ENCODE data around the gene NRTN. TPM values are rescaled to one million over a fixed set of nuclear protein-coding genes. Genes with fewer than 3 reads are reported as not detected.

Gene NRTN
- total and polyA plus RNA-seq, 2 of the 13 experiments (the other 11 are each of a cell fraction or from before 2014, with no cell fraction given) = 4.1 to 5.3 TPM

DNA sequence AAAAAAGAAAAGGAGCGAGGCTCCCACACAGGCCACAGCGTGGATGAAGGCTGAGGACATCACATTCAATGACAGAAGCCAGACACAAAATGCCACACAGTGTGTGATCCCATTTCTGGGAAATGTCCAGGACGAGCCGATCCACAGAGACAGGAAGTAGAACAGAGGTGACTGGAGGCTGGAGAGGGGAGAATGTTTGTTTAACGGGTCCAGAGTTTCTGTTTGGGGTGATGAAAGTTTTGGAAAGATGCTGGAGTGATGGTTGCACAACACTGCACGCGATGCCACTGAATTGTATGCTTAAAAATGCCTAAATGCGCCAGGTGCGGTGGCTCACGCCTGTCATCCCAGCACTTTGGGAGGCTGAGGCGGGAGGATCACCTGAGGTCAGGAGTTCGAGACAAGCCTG is 66.1 kb downstream of the NRTN start (continued):
- TF ChIP-seq, protein P1, sequence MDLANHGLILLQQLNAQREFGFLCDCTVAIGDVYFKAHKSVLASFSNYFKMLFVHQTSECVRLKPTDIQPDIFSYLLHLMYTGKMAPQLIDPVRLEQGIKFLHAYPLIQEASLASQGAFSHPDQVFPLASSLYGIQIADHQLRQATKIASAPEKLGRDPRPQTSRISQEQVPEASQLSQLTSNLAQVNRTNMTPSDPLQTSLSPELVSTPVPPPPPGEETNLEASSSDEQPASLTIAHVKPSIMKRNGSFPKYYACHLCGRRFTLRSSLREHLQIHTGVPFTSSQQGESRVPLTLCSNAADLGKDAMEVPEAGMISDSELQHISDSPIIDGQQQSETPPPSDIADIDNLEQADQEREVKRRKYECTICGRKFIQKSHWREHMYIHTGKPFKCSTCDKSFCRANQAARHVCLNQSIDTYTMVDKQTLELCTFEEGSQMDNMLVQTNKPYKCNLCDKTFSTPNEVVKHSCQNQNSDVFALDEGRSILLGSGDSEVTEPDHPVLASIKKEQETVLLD (CRISPR knock-in tag; IDR thresholded peaks at IDR 0.05; ENCODE audit: low read depth) = no peak
- TF ChIP-seq, protein P2, sequence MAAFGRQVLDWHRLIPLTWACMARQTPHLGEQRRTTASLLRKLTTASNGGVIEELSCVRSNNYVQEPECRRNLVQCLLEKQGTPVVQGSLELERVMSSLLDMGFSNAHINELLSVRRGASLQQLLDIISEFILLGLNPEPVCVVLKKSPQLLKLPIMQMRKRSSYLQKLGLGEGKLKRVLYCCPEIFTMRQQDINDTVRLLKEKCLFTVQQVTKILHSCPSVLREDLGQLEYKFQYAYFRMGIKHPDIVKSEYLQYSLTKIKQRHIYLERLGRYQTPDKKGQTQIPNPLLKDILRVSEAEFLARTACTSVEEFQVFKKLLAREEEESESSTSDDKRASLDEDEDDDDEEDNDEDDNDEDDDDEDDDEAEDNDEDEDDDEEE (CRISPR knock-in tag; IDR thresholded peaks at IDR 0.05) = no peak
- TF ChIP-seq SP140L (CRISPR knock-in tag; IDR thresholded peaks at IDR 0.05; ENCODE audit: borderline replicate concordance) (0 out of 2 replicates have a peak, but pooled peaks have one; percentile 35), NCOA2 (CRISPR knock-in tag; IDR thresholded peaks at IDR 0.05) (peak; percentile 98), SRF (IDR thresholded peaks at IDR 0.05; ENCODE audit: low read depth, low read length) (no peak), ZSCAN25 (CRISPR knock-in tag; IDR thresholded peaks at IDR 0.05) (peak; percentile 76), ZNF432 (CRISPR knock-in tag; IDR thresholded peaks at IDR 0.05; ENCODE audit: borderline replicate concordance) (no peak), KDM5B (CRISPR knock-in tag; IDR thresholded peaks at IDR 0.05; ENCODE audit: borderline replicate concordance) (no peak), ZNF367 (CRISPR knock-in tag; IDR thresholded peaks at IDR 0.05; ENCODE audit: borderline replicate concordance) (no peak), ZNF101 (CRISPR knock-in tag; IDR thresholded peaks at IDR 0.05; ENCODE audit: borderline replicate concordance, low read depth) (no peak), ZNF557 (CRISPR knock-in tag; IDR thresholded peaks at IDR 0.05) (no peak), DMAP1 (CRISPR knock-in tag; IDR thresholded peaks at IDR 0.05) (peak; percentile 61; the same call in 1 of the 2 replicates), FOXM1 (CRISPR knock-in tag; IDR thresholded peaks at IDR 0.05) (no peak), HMG20B (CRISPR knock-in tag; conservative IDR thresholded peaks at IDR 0.05) (peak; percentile 81; the same call in 1 of the 2 replicates)
- TF ChIP-seq, protein P3, sequence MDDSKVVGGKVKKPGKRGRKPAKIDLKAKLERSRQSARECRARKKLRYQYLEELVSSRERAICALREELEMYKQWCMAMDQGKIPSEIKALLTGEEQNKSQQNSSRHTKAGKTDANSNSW (CRISPR knock-in tag; IDR thresholded peaks at IDR 0.05; ENCODE audit: borderline replicate concordance) = no peak
- TF ChIP-seq, protein P4, sequence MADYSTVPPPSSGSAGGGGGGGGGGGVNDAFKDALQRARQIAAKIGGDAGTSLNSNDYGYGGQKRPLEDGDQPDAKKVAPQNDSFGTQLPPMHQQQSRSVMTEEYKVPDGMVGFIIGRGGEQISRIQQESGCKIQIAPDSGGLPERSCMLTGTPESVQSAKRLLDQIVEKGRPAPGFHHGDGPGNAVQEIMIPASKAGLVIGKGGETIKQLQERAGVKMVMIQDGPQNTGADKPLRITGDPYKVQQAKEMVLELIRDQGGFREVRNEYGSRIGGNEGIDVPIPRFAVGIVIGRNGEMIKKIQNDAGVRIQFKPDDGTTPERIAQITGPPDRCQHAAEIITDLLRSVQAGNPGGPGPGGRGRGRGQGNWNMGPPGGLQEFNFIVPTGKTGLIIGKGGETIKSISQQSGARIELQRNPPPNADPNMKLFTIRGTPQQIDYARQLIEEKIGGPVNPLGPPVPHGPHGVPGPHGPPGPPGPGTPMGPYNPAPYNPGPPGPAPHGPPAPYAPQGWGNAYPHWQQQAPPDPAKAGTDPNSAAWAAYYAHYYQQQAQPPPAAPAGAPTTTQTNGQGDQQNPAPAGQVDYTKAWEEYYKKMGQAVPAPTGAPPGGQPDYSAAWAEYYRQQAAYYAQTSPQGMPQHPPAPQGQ (CRISPR knock-in tag; IDR thresholded peaks at IDR 0.05; ENCODE audit: borderline replicate concordance) = no peak; the same call in 1 of the 2 replicates
- TF ChIP-seq, protein P5, sequence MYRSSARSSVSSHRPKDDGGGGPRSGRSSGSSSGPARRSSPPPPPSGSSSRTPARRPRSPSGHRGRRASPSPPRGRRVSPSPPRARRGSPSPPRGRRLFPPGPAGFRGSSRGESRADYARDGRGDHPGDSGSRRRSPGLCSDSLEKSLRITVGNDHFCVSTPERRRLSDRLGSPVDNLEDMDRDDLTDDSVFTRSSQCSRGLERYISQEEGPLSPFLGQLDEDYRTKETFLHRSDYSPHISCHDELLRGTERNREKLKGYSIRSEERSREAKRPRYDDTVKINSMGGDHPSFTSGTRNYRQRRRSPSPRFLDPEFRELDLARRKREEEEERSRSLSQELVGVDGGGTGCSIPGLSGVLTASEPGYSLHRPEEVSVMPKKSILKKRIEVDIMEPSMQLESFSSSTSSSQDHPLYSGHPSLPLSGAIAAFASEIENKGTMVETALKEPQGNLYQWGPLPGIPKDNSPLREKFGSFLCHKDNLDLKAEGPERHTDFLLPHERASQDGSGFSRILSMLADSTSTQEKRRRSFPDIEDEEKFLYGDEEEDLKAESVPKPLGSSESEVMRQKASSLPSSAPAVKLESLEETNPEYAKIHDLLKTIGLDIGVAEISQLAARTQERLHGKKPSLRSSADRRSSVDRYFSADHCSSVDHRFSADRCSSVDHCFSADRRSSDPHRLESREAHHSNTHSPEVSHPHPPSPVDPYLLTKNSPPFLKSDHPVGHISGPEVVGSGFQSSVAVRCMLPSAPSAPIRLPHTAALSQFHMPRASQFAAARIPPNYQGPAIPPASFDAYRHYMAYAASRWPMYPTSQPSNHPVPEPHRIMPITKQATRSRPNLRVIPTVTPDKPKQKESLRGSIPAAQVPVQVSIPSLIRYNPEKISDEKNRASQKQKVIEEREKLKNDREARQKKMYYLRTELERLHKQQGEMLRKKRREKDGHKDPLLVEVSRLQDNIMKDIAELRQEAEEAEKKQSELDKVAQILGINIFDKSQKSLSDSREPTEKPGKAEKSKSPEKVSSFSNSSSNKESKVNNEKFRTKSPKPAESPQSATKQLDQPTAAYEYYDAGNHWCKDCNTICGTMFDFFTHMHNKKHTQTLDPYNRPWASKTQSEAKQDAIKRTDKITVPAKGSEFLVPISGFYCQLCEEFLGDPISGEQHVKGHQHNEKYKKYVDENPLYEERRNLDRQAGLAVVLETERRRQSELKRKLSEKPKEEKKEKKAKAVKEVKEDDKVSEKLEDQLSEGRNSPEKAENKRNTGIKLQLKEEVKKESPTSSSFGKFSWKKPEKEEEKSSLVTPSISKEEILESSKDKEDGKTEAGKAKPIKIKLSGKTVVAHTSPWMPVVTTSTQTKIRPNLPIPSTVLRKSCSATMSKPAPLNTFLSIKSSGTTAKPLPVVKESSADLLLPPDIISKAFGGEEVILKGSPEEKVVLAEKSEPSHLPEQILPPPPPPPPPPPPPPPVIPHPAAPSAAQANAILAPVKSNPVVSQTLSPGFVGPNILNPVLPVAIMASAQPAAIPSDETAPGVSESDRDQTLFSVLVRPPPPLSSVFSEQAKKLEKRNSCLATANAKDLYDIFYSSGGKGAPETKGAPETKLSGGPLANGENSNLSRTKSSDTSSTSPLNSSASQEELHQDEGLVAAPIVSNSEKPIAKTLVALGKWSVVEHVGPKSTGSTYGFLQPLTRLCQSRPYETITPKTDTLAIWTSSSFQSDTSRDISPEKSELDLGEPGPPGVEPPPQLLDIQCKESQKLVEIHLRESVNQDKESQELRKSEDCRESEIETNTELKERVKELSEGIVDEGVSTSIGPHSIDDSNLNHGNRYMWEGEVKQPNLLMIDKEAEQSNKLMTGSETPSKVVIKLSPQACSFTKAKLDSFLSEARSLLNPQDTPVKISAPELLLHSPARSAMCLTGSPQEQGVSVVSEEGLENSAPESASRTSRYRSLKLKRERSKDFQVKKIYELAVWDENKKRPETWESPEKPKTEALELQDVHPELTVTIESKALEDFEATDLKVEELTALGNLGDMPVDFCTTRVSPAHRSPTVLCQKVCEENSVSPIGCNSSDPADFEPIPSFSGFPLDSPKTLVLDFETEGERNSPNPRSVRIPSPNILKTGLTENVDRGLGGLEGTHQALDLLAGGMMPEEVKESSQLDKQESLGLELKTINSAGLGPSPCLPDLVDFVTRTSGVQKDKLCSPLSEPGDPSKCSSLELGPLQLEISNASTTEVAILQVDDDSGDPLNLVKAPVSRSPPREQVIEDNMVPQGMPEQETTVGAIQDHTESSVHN (CRISPR knock-in tag; IDR thresholded peaks at IDR 0.05) = no peak; the same call in 1 of the 2 replicates
